ENCODE measurements around the gene TRIM71.

DNA sequence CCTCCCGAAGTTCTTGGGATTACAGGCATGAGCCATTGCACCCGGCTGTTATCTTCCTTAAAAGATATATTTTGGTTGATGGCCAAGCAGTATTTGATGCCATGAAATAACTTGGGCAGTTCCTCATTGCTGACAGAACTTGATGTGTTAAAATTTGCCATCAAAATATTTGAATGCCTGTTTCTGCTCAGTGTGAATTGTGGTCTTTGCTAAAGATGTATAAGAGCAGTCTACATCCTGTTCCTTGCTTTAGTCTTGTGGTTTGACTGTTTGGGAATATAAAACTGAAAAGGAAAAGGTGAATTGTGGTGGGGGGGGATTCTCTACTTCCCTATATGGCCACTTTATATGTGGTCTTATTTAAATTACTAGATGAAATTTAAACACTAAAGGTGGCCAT, 14.0 kb downstream of the TRIM71 start:
- TF ChIP-seq GTF2I (CRISPR knock-in tag; conservative IDR thresholded peaks at IDR 0.05) (no peak), CREB1 (CRISPR knock-in tag; IDR thresholded peaks at IDR 0.05) (no peak), SP1 (CRISPR knock-in tag; conservative IDR thresholded peaks at IDR 0.05) (no peak), USF2 (CRISPR knock-in tag; IDR thresholded peaks at IDR 0.05) (no peak)
- TF ChIP-seq, protein P1, sequence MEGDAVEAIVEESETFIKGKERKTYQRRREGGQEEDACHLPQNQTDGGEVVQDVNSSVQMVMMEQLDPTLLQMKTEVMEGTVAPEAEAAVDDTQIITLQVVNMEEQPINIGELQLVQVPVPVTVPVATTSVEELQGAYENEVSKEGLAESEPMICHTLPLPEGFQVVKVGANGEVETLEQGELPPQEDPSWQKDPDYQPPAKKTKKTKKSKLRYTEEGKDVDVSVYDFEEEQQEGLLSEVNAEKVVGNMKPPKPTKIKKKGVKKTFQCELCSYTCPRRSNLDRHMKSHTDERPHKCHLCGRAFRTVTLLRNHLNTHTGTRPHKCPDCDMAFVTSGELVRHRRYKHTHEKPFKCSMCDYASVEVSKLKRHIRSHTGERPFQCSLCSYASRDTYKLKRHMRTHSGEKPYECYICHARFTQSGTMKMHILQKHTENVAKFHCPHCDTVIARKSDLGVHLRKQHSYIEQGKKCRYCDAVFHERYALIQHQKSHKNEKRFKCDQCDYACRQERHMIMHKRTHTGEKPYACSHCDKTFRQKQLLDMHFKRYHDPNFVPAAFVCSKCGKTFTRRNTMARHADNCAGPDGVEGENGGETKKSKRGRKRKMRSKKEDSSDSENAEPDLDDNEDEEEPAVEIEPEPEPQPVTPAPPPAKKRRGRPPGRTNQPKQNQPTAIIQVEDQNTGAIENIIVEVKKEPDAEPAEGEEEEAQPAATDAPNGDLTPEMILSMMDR (IDR thresholded peaks at IDR 0.05) = no peak
